Measurements from ENCODE around the gene ATP2C2.

GRCh38 chr16:84508502-84508901 is 140.2 kb downstream of the ATP2C2 start:
- no peak for TF ChIP-seq YY1 (IDR thresholded peaks at IDR 0.05; ENCODE audit: insufficient read depth, insufficient read length)
- no peak for TF ChIP-seq ZNF274 (IDR thresholded peaks at IDR 0.05; ENCODE audit: low read depth, low read length)
- no peak for TF ChIP-seq SUZ12 (IDR thresholded peaks at IDR 0.05; ENCODE audit: extremely low read depth, insufficient read depth, insufficient read length)
